Cardiac septum (tissue), 1 donor: ENCODE data around the gene NHP2. TPM values are rescaled to one million over a fixed set of nuclear protein-coding genes. Genes with fewer than 3 reads are reported as not detected.
A peak's percentile ranks its signal among the peaks of the same experiment; 100 is the strongest.

Experiments
- DNase-seq: peaks from one replicate; pipeline ENCODE4 v3.0.0-alpha.2; 2020; ENCODE audit warnings: low spot score
- intact Hi-C: fragments of 100-400 bp; cut with DNase I; formaldehyde crosslinking; loops from one replicate; pipeline ENCODE4 v1.14.0; 2022
- total RNA-seq: library from RNA; stranded (reverse); fragmentation: NEBNext Ultra II Directional; extraction: Animal tissue kit (Norgen Biotek cat#: 25700); gene quantifications from one replicate; pipeline ENCODE4 v1.2.1, GENCODE V29; 2021
- donor health status: DM: no; HTN: no; CAD: no.

NHP2 gene
- total RNA-seq, 1 donor from 2014 or later = 77.2 TPM

- DNase-seq = no peak
- intact Hi-C loops = no loop called here
Observed at GRCh38 chr5:178180141-178180863, 26.6 kb upstream of the NHP2 start.

GRCh38 chr5:178177569-178177968, 23.9 kb upstream of the NHP2 start:
- intact Hi-C loops = no loop called here
- no peak for DNase-seq

- intact Hi-C loops = no loop called here
- DNase-seq = no peak
Observed at GRCh38 chr5:178176791-178177190, 23.1 kb upstream of the NHP2 start.

DNA sequence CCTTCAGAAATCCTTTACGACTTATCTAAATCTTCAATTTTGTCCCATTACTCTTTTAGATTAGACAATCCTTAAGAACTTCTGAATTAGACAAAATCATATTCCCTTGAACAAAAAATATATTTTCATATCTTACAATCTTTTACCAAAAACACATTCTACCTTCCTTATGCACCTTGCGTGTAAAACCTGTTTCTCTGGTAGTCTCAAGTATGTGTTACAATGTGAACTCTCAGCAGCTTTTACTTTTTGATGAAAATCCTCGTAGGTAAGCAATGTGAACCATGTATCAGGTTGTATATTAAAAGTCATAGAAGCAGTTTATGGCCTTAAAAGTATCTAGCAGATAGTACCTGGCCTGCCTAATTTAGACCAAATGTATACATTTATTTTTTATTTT, 20.8 kb upstream of the NHP2 start:
- no peak for DNase-seq
- intact Hi-C loops = no loop called here

- intact Hi-C loops = no loop called here
- no peak for DNase-seq
Observed at GRCh38 chr5:178170455-178170854, 16.8 kb upstream of the NHP2 start.

- intact Hi-C loops = no loop called here
Observed at GRCh38 chr5:178165581-178165980, 11.9 kb upstream of the NHP2 start.

DNA sequence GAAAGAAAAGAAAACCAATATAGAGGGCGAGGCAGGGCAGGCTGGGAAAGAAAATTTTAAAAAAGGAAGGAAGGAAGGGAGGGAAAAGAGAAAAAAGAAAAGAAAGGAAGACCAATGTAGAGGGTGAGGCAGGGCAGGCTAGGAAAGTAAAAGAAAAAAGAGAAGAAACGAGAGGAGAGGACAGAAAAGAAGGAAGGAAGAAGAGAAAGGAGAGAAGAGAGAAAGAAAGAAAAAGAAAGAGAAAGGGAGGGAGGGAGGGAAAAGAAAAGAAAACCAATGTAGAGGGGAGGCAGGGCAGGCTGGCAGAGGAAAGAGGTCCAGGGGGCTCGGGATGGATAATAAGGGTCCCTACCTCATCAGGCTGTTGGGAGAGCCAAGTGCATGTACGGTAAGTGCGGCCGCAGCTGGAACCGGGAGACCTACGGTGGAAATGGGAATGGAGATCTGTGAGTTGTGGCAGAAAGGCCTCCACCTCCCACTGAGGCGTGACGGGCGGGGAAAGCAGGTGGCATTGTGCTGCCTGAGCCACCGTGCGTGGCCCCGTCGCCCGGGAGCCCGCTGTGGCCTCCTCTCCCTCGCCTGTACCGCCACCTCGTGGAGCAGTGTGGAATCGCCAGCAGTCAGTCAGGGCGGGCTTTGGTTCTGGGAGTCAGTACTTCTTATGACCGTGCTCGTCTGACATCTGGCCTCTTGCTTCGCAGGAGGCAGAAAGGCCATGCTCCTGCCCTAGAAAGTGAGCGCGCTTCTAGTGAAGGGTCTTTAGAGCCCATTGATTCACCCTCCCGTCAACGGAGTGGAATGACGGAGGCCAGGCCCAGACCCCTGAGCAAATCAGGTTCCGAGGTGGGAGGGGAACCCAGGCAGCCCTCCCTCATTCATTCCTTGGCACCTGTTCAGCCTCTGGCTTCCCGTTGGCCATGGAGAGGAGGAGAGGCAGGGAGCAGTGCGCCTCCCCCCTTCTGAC, 10.4 kb upstream of the NHP2 start:
- intact Hi-C loops = loop anchor here (1.0 kb wide), 1 partner anchor 88 kb away; no protein-coding TSS in a partner anchor
- peak; percentile 93 for DNase-seq

More at GRCh38 chr5:178165581-178165980, 11.9 kb upstream of the NHP2 start:
- DNase-seq = no peak

DNA sequence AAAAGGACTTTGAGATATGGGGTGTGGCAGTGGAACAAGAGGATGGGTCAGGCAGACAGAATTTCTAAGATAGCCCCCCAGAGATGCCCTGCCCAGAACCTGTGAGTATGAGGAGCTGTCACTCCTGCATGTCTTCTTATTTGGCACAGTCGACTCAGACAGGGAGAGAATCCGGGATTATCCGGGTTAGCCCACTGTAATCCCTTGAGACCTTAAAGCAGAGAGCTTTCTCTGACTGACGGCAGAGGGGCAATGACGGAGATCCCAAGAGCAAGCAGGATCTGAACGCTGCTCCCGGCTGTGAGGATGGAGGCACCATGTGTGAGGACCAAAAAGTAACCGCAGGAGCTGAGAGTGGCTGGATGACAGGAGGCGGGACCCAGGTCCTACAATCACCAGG, 8.8 kb upstream of the NHP2 start:
- intact Hi-C loops = no loop called here

DNA sequence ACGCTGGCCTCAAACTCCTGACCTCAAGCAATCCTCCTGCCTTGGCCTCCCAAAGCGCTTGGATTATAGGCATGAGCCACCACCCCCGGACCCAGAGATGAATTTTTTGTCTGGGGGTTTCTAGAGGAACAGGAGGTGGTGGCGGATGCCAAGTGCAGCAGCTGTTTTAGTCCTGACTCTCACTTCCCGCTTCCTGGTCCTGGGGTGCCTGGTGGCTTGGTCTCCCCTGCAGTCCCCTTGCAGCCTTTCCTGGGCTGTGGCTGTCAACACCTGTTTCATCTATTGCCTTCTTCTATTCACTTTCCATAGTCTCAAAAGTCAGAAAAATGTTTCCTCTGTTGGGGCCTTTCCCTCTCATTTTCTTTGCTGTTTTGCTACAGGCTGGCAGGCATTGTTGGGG, 6.5 kb upstream of the NHP2 start:
- DNase-seq = no peak
- intact Hi-C loops = no loop called here

More for the DNA sequence above, 8.8 kb upstream of the NHP2 start:
- DNase-seq = no peak

- intact Hi-C loops = loop anchor here (2.0 kb wide), 1 partner anchor 24 kb away; the partner anchor contains the start of gene RMND5B
- no peak for DNase-seq
Observed at GRCh38 chr5:178155065-178155464, 1.4 kb upstream of the NHP2 start.

- intact Hi-C loops = loop anchor here (2.0 kb wide), 1 partner anchor 52 kb away; the partner anchor contains the start of gene HNRNPAB
- DNase-seq = no peak
Observed at GRCh38 chr5:178152491-178153444, 917 bp downstream of the NHP2 start.

DNA sequence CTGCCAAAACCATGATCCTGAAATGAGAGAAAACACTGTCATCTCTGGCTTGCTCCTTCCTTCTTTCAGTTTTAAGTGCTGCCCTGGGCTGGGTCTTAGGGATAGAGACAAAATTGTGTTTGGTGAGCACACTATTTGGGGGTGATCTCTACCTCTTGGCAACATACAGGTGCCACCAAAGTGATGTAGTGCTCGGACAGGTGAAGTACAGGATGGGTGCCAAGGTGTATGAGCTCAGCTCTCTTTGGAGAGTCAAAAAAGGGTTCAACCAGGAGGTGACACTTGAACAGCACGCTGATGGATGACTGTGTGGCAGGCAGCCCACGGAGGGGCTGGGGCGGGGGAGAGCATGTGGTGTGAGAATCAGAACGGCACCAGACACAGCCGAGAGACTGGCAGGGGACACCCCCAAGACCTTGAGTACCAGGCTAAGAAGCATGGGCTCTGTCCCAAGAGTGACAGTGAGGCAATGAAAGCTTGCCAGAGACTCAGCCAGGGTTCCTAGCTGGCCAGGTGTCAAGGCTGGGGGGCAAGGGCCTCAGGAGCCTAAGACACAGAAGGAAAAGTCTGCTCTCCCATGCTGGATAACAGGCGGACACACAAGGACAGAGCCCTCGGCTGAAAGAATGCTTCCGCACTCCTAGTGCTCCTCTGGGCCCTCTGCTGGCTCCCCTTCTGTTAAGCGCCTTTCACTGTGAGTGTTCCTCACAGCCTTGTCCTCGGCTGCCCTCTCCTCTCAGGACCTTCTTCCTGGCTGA, 2.5 kb downstream of the NHP2 start:
- no peak for DNase-seq
- intact Hi-C loops = no loop called here

DNA sequence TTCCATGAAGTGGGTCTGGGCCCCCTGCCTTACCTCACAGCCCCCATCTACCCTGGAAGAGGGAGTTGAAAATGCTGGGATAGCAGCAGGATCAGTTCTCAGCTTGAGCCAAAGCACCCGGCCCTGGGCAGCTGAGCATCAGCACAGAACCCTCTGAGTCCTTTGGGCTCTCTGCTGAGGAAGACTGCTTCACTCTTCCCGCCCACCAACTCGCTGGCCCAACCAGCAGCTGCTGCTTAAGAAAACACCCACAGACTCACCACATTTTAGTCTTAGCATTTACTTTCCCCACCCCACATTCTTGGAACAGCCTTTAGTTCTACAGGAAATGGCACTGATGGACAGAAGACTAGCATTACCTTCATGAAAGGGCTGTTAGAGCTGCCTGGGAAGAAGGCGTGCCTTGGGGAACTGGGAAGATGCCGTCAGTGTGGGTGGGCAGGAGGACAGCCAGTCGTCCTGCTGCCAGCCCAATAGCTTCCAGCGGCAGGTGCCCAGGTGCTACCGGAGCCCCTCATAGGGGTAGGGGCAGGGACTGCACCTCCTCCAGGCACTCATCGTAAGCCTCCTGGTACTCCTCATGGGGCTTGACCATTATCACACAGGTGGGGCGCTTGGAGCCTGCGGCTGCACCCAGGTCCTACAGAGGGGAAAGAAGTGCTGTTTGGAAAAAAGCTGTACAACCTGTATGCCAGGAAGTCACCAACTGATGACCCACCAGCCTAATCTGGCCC, 4.3 kb downstream of the NHP2 start:
- DNase-seq = no peak
- intact Hi-C loops = loop anchor here (5.0 kb wide), 2 partner anchors 37 to 72 kb away; partner anchors contain the start of gene N4BP3

GRCh38 chr5:178147406-178147805, 6.3 kb downstream of the NHP2 start:
- no peak for DNase-seq
- intact Hi-C loops = loop anchor here (5.0 kb wide), 2 partner anchors 35 to 70 kb away; partner anchors contain the start of gene N4BP3

- intact Hi-C loops = loop anchor here (5.0 kb wide), 2 partner anchors 34 to 69 kb away; partner anchors contain the start of gene N4BP3
- DNase-seq = no peak
Observed at GRCh38 chr5:178145965-178146820, 7.5 kb downstream of the NHP2 start.

GRCh38 chr5:178143901-178144300, 9.8 kb downstream of the NHP2 start:
- DNase-seq = no peak
- intact Hi-C loops = no loop called here

DNA sequence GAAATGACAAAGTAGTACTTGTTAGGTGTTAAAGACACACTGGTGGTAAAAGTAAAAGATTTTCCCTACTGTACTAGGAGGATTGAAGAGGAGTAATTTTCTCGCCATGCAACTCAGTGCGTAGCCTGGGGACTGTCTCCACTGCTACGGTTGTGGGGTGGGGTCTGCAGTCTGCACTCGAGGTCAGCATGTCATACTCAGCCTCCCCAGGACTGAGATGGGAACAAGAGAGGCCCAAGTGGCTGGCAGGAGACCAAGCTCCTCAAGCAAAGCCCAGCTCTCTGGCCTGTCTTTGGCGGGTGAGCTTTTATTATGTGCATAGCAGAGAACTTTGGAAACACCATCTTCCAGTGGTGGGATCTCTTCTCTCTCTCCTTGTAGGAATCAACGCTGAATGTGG, 10.4 kb downstream of the NHP2 start:
- intact Hi-C loops = no loop called here
- DNase-seq = no peak
